GM12878 (cell line): ENCODE measurements around the gene CD2AP. TPM values are rescaled to one million over a fixed set of nuclear protein-coding genes. Genes with fewer than 3 reads are reported as not detected.
A peak's percentile ranks its signal among the peaks of the same experiment; 100 is the strongest.

Experiments used
- BHLHE40 ChIP-seq, 2 experiments: fragments of 450-650 bp in 1 of 2; IDR thresholded peaks; 2 replicates each; pipeline ENCODE4 v1.6.1; 2011 to 2017; ENCODE audit warnings: low read depth in 2 of 2, borderline replicate concordance in 1 of 2, improper control_type of control experiment in 1 of 2, low read length in 1 of 2, mild to moderate bottlenecking in 1 of 2
- EP300 ChIP-seq, 2 experiments: fragments of 150-350 bp in 1 of 2; IDR thresholded peaks; 2 replicates each; pipeline ENCODE4 v1.6.1; 2011 to 2012; ENCODE audit warnings: low read depth in 2 of 2, low read length in 2 of 2, borderline replicate concordance in 1 of 2, improper control_type of control experiment in 1 of 2, inconsistent platforms in 1 of 2; ENCODE audit not compliant: control insufficient read depth in 1 of 2
- MEF2B ChIP-seq: fragments of 450-650 bp; IDR thresholded peaks from 2 replicates; pipeline ENCODE4 v1.6.1; 2018; ENCODE audit warnings: mild to moderate bottlenecking, moderate library complexity; ENCODE audit not compliant: partially characterized antibody, poor library complexity, severe bottlenecking
- NFYA ChIP-seq: IDR thresholded peaks from 2 replicates; pipeline ENCODE4 v1.6.1; 2011; ENCODE audit warnings: low read depth, mild to moderate bottlenecking, low read length, improper control_type of control experiment, borderline replicate concordance
- POLR2AphosphoS2 ChIP-seq: IDR thresholded peaks from 2 replicates; pipeline ENCODE4 v1.6.1; 2011; ENCODE audit warnings: low read depth, mild to moderate bottlenecking, low read length, improper control_type of control experiment, moderate library complexity
- POLR2AphosphoS5 ChIP-seq: IDR thresholded peaks from 2 replicates; pipeline ENCODE4 v1.6.1; 2011; ENCODE audit warnings: mild to moderate bottlenecking, low read length, inconsistent platforms
- RCOR1 ChIP-seq: conservative IDR thresholded peaks from 2 replicates; pipeline ENCODE4 v1.6.1; 2012; ENCODE audit warnings: low read depth, low read length, improper control_type of control experiment
- SMAD1 ChIP-seq: fragments of 450-650 bp; IDR thresholded peaks from 2 replicates; pipeline ENCODE4 v1.6.1; 2018; ENCODE audit warnings: mild to moderate bottlenecking, low read depth; ENCODE audit not compliant: partially characterized antibody
- YY1 ChIP-seq: IDR thresholded peaks from 2 replicates; pipeline ENCODE4 v1.6.1; 2011; ENCODE audit warnings: low read depth, mild to moderate bottlenecking, low read length
- ZSCAN29 ChIP-seq: fragments of 450-650 bp; IDR thresholded peaks from 2 replicates; pipeline ENCODE4 v1.6.1; 2017; ENCODE audit warnings: mild to moderate bottlenecking, moderate library complexity
- polyA plus RNA-seq, 11 experiments: library from polyadenylated mRNA; depleted of rRNA in 4 of 11; unstranded in 6 of 11; stranded (reverse) in 5 of 11; fragments of >200 nt; fragmentation: Nextera tagmentation in 4 of 11; fragmentation: Illumina TruSeq in 1 of 11; extraction: Ambion mirVana in 4 of 11; extraction: Trizol in 1 of 11; gene quantifications; 1 replicate in 1 of 11; 2 replicates in 10 of 11; pipeline versions ENCODE4 v1.2.1 to v1.2.3, GENCODE V29; 2011 to 2016; ENCODE audit warnings: inconsistent platforms in 2 of 11, missing spikeins in 2 of 11, low read depth in 1 of 11
- total RNA-seq, 4 experiments: library from RNA; depleted of rRNA in 3 of 4; stranded (reverse); fragments of >200 nt in 3 of 4; fragmentation: Illumina TruSeq in 1 of 4; extraction: Trizol in 1 of 4; gene quantifications; 2 replicates each; pipeline versions ENCODE4 v1.2.1 to v1.2.3, GENCODE V29; 2013 to 2021
- TF ChIP-seq, protein P1 (sequence below): fragments of 450-650 bp; IDR thresholded peaks from 2 replicates; pipeline ENCODE4 v1.6.1; 2016; ENCODE audit warnings: mild to moderate bottlenecking, moderate library complexity, borderline replicate concordance
- TF ChIP-seq, protein P2 (sequence below): fragments of 450-650 bp; IDR thresholded peaks from 2 replicates; pipeline ENCODE4 v1.6.1; 2017; ENCODE audit warnings: borderline replicate concordance
- TF ChIP-seq, protein P3 (sequence below), 3 experiments: IDR thresholded peaks in 2 of 3; conservative IDR thresholded peaks in 1 of 3; 2 replicates each; pipeline ENCODE4 v1.5.1; 2011; ENCODE audit warnings: low read depth in 3 of 3, low read length in 3 of 3, mild to moderate bottlenecking in 3 of 3, control low read depth in 2 of 3, moderate library complexity in 2 of 3, inconsistent platforms in 1 of 3, mixed read lengths in 1 of 3; ENCODE audit not compliant: control insufficient read depth in 2 of 3, insufficient read depth in 1 of 3; ENCODE audit errors: extremely low read depth in 1 of 3

The CD2AP gene
- total and polyA plus RNA-seq, 10 of the 15 experiments (the other 5 are each of a cell fraction or from before 2014, with no cell fraction given): 5.4 to 46.6 (median 20.9) TPM

DNA sequence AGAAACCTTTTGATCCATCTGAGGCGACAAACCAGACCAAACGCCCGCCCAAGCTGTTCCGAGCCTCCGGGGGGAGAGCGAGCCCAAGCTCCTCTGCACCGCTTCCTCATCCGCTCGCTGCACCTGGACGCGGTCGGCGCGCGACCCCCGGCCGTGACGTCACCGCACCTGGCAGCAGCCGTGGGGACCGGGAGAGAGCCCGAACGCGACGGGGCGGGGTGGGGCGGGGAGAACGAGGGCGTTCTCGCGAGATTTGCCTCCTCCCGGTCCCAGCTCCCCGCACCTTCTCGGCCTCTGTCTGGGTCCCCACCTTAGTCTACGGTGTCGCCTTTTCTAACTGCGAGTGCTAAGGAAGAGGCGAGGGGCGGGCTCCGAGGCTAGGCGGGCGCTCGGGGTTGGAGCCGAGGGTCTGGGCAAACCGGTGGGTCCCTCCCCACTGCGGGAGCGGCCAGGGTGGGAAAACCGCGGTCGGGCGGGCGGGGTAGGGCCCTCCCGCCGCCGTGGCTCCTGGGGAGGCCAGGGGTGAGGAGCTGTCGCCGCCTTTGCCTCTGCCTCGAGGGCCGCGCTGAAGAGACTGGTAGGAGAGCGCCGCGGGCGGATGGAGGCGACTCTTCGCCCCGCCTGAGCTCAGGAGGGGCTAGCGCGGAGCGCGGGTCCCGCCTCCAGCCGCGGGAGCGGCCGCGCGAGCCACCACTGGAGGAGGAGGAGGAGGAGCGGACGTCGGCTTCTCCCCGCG lies at the start of gene CD2AP (continued):
- TF ChIP-seq ZSCAN29 (no peak), MEF2B (peak; percentile 33), NFYA (no peak), POLR2AphosphoS5 (peak; percentile 92), POLR2AphosphoS2 (peak; percentile 85; the same call in 1 of the 2 replicates), SMAD1 (no peak), BHLHE40 (IDR thresholded peaks at IDR 0.05; ENCODE audit: borderline replicate concordance in 1 of 2, low read depth in 2 of 2, low read length in 1 of 2) (peak; percentile 29 to 72; a peak in 2 of 4 replicates), YY1 (no peak), EP300 (IDR thresholded peaks at IDR 0.05; ENCODE audit: borderline replicate concordance in 1 of 2, control insufficient read depth in 1 of 2, low read depth in 2 of 2, low read length in 2 of 2) (0 out of 4 replicates have a peak, but pooled peaks of 1 of the 2 experiments have one; percentile 17), RCOR1 (peak; percentile 87; the same call in 1 of the 2 replicates)
- TF ChIP-seq, protein P1, sequence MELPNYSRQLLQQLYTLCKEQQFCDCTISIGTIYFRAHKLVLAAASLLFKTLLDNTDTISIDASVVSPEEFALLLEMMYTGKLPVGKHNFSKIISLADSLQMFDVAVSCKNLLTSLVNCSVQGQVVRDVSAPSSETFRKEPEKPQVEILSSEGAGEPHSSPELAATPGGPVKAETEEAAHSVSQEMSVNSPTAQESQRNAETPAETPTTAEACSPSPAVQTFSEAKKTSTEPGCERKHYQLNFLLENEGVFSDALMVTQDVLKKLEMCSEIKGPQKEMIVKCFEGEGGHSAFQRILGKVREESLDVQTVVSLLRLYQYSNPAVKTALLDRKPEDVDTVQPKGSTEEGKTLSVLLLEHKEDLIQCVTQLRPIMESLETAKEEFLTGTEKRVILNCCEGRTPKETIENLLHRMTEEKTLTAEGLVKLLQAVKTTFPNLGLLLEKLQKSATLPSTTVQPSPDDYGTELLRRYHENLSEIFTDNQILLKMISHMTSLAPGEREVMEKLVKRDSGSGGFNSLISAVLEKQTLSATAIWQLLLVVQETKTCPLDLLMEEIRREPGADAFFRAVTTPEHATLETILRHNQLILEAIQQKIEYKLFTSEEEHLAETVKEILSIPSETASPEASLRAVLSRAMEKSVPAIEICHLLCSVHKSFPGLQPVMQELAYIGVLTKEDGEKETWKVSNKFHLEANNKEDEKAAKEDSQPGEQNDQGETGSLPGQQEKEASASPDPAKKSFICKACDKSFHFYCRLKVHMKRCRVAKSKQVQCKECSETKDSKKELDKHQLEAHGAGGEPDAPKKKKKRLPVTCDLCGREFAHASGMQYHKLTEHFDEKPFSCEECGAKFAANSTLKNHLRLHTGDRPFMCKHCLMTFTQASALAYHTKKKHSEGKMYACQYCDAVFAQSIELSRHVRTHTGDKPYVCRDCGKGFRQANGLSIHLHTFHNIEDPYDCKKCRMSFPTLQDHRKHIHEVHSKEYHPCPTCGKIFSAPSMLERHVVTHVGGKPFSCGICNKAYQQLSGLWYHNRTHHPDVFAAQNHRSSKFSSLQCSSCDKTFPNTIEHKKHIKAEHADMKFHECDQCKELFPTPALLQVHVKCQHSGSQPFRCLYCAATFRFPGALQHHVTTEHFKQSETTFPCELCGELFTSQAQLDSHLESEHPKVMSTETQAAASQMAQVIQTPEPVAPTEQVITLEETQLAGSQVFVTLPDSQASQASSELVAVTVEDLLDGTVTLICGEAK: 0 out of 2 replicates have a peak, but pooled peaks have one; percentile 1
- TF ChIP-seq, protein P2, sequence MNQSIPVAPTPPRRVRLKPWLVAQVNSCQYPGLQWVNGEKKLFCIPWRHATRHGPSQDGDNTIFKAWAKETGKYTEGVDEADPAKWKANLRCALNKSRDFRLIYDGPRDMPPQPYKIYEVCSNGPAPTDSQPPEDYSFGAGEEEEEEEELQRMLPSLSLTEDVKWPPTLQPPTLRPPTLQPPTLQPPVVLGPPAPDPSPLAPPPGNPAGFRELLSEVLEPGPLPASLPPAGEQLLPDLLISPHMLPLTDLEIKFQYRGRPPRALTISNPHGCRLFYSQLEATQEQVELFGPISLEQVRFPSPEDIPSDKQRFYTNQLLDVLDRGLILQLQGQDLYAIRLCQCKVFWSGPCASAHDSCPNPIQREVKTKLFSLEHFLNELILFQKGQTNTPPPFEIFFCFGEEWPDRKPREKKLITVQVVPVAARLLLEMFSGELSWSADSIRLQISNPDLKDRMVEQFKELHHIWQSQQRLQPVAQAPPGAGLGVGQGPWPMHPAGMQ: peak; percentile 54; the same call in 1 of the 2 replicates
- TF ChIP-seq, protein P3, sequence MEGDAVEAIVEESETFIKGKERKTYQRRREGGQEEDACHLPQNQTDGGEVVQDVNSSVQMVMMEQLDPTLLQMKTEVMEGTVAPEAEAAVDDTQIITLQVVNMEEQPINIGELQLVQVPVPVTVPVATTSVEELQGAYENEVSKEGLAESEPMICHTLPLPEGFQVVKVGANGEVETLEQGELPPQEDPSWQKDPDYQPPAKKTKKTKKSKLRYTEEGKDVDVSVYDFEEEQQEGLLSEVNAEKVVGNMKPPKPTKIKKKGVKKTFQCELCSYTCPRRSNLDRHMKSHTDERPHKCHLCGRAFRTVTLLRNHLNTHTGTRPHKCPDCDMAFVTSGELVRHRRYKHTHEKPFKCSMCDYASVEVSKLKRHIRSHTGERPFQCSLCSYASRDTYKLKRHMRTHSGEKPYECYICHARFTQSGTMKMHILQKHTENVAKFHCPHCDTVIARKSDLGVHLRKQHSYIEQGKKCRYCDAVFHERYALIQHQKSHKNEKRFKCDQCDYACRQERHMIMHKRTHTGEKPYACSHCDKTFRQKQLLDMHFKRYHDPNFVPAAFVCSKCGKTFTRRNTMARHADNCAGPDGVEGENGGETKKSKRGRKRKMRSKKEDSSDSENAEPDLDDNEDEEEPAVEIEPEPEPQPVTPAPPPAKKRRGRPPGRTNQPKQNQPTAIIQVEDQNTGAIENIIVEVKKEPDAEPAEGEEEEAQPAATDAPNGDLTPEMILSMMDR (IDR thresholded peaks at IDR 0.05 in 2 of 3, conservative IDR thresholded peaks at IDR 0.05 in 1 of 3; ENCODE audit: control insufficient read depth in 2 of 3, extremely low read depth in 1 of 3, insufficient read depth in 1 of 3, low read depth in 3 of 3, low read length in 3 of 3): peak; percentile 14 to 29 (median 25); a peak in 4 of 6 replicates
